Measurements from ENCODE around the gene ANXA2R. TPM values are rescaled to one million over a fixed set of nuclear protein-coding genes. Genes with fewer than 3 reads are reported as not detected.
A peak's percentile ranks its signal among the peaks of the same experiment; 100 is the strongest.

The ANXA2R gene
- total and polyA plus RNA-seq, 9 of the 15 experiments (the other 6 are each of a cell fraction or from before 2014, with no cell fraction given), result 2.1 to 4.8 (median 3.4) TPM

DNA sequence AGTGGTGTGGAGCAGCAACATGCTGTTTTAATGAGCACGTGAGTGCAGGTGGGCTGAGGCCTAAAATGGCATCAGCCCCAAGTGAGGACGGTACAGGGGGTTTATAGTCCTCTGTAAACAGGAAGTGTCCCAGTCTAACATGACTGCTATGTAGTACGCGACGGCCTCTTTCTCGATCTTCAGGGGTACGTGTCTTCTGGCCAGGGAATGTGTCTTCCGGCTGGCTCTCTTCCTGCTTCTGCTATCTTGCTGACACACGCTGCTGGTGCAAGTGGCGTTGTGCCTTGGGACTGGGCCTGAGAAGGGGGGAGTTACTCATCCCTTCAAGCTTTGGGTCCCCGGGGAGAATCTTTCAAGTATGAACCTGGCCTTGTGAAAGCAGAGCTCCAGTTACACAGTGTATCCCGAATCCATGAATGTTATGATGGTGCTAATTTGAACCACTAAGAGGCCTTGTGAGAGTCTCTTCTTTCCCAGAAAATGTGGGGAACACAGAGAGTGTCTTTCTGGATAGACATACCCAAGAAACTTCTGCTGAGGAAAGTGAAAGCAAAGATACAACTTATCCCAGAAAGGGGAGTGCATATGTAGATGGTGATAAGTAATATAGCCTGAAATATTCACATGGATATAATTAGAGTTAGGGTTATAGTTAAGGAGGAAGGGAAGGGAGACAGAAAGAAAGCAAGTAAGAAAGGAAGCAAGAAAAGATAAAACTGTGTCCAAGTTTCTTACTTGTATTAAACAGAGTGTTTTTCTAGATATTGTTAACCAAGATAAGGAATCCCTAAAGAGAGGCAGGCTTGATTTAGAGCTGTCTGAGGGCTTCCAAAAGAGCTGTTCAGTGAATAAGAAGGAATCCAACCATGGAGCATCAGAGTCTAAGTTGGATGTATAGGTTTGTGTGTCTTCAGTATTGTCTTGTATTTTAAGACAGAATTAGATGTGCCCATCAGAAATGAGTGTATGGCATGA, 35.5 kb upstream of the ANXA2R start (continued):
- TF ChIP-seq, protein P1, sequence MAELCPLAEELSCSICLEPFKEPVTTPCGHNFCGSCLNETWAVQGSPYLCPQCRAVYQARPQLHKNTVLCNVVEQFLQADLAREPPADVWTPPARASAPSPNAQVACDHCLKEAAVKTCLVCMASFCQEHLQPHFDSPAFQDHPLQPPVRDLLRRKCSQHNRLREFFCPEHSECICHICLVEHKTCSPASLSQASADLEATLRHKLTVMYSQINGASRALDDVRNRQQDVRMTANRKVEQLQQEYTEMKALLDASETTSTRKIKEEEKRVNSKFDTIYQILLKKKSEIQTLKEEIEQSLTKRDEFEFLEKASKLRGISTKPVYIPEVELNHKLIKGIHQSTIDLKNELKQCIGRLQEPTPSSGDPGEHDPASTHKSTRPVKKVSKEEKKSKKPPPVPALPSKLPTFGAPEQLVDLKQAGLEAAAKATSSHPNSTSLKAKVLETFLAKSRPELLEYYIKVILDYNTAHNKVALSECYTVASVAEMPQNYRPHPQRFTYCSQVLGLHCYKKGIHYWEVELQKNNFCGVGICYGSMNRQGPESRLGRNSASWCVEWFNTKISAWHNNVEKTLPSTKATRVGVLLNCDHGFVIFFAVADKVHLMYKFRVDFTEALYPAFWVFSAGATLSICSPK (IDR thresholded peaks at IDR 0.05; ENCODE audit: borderline replicate concordance), result no peak
- TF ChIP-seq MAFF (IDR thresholded peaks at IDR 0.05; ENCODE audit: low read length) (0 out of 2 replicates have a peak, but pooled peaks have one; percentile 24), ZNF174 (CRISPR knock-in tag; IDR thresholded peaks at IDR 0.05) (no peak), JUND (IDR thresholded peaks at IDR 0.05; ENCODE audit: borderline replicate concordance, low read depth, low read length) (no peak), JUND (tag; IDR thresholded peaks at IDR 0.05; ENCODE audit: borderline replicate concordance, low read depth, low read length) (peak; percentile 80; the same call in 2 of the 3 replicates), CREM (IDR thresholded peaks at IDR 0.05; ENCODE audit: low read depth) (peak; percentile 80), POLR2A (conservative IDR thresholded peaks at IDR 0.05) (peak; percentile 75), HDAC2 (IDR thresholded peaks at IDR 0.05) (peak; percentile 64), CHD4 (IDR thresholded peaks at IDR 0.05; ENCODE audit: insufficient read depth, insufficient replicate concordance, low read depth, low read length, poor library complexity, severe bottlenecking) (no peak), FOXP1 (CRISPR knock-in tag; IDR thresholded peaks at IDR 0.05) (peak; percentile 87; the same call in 1 of the 2 replicates), ZNF324 (CRISPR knock-in tag; IDR thresholded peaks at IDR 0.05) (no peak), MXI1 (IDR thresholded peaks at IDR 0.05; ENCODE audit: low read depth, low read length) (no peak), ZFPM2 (CRISPR knock-in tag; IDR thresholded peaks at IDR 0.05) (no peak), SREBF2 (CRISPR knock-in tag; IDR thresholded peaks at IDR 0.05) (no peak), NCOA2 (IDR thresholded peaks at IDR 0.05; ENCODE audit: partially characterized antibody in 2 of 2) (no peak), ZNF764 (CRISPR knock-in tag; IDR thresholded peaks at IDR 0.05; ENCODE audit: low read depth) (no peak), ZNF57 (CRISPR knock-in tag; IDR thresholded peaks at IDR 0.05) (no peak; the same call in 1 of the 2 replicates), RFX7 (CRISPR knock-in tag; IDR thresholded peaks at IDR 0.05) (no peak)
- TF ChIP-seq, protein P2, sequence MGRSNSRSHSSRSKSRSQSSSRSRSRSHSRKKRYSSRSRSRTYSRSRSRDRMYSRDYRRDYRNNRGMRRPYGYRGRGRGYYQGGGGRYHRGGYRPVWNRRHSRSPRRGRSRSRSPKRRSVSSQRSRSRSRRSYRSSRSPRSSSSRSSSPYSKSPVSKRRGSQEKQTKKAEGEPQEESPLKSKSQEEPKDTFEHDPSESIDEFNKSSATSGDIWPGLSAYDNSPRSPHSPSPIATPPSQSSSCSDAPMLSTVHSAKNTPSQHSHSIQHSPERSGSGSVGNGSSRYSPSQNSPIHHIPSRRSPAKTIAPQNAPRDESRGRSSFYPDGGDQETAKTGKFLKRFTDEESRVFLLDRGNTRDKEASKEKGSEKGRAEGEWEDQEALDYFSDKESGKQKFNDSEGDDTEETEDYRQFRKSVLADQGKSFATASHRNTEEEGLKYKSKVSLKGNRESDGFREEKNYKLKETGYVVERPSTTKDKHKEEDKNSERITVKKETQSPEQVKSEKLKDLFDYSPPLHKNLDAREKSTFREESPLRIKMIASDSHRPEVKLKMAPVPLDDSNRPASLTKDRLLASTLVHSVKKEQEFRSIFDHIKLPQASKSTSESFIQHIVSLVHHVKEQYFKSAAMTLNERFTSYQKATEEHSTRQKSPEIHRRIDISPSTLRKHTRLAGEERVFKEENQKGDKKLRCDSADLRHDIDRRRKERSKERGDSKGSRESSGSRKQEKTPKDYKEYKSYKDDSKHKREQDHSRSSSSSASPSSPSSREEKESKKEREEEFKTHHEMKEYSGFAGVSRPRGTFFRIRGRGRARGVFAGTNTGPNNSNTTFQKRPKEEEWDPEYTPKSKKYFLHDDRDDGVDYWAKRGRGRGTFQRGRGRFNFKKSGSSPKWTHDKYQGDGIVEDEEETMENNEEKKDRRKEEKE (IDR thresholded peaks at IDR 0.05; ENCODE audit: borderline replicate concordance in 1 of 2, control insufficient read depth in 1 of 2, low read depth in 2 of 2, low read length in 1 of 2), result no peak
- TF ChIP-seq, protein P3, sequence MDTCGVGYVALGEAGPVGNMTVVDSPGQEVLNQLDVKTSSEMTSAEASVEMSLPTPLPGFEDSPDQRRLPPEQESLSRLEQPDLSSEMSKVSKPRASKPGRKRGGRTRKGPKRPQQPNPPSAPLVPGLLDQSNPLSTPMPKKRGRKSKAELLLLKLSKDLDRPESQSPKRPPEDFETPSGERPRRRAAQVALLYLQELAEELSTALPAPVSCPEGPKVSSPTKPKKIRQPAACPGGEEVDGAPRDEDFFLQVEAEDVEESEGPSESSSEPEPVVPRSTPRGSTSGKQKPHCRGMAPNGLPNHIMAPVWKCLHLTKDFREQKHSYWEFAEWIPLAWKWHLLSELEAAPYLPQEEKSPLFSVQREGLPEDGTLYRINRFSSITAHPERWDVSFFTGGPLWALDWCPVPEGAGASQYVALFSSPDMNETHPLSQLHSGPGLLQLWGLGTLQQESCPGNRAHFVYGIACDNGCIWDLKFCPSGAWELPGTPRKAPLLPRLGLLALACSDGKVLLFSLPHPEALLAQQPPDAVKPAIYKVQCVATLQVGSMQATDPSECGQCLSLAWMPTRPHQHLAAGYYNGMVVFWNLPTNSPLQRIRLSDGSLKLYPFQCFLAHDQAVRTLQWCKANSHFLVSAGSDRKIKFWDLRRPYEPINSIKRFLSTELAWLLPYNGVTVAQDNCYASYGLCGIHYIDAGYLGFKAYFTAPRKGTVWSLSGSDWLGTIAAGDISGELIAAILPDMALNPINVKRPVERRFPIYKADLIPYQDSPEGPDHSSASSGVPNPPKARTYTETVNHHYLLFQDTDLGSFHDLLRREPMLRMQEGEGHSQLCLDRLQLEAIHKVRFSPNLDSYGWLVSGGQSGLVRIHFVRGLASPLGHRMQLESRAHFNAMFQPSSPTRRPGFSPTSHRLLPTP (IDR thresholded peaks at IDR 0.05; ENCODE audit: borderline replicate concordance, extremely low read depth, insufficient read length), result no peak

All from K562 (cell line).